Measurements from ENCODE around the gene ITPR1.

- no peak for TF ChIP-seq POLR2A (IDR thresholded peaks at IDR 0.05)
- no peak for TF ChIP-seq CTCF (IDR thresholded peaks at IDR 0.05)
These were observed 272.1 kb downstream of the ITPR1 start for GRCh38 chr3:4765212-4765611.

Data from heart left ventricle (tissue), 13 donors.